ENCODE data around the gene TTC34. TPM values are rescaled to one million over a fixed set of nuclear protein-coding genes. Genes with fewer than 3 reads are reported as not detected.

Gene TTC34
- total RNA-seq, 2 experiments from 2014 or later, result 0.79 to 0.81 TPM

DNA sequence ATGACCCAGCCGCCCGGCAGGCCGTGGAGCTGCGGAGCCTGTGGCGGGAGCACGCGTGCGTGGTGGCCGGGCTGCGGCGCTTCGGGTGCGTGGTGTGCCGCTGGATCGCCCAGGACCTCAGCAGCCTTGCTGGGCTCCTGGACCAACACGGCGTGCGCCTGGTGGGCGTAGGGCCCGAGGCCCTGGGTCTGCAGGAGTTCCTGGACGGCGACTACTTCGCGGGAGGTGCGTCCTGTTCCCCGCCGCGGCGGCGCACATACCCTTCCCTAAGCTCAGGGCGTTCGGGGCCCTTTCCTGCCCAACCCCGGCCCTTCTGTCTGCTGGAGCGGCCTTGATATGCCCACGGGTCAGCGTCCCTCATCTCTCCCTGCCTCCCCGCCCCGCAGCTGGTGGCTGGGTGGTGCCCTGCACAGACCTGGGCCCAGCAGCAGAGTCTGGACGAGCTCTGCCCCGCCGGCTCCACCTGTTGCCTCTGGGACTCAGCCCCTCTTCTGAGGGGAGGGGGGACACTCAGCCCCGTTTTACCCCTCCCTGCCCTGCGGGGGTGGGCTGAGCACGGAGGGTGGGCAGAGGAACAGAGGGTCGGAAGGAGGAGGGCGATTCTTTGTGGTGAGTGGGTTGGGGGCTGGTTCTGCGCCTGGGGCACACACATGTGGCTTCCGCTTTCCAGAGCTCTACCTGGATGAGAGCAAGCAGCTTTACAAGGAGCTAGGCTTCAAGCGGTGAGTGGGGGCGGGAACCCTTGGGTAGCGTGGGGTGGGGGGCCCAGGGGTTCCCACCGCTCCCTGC, 214.2 kb downstream of the TTC34 start:
- ChIA-PET POLR2A (interaction anchor here (5.2 to 6.2 kb wide), 3 partner anchors 24 to 39 kb away, joined by 39 to 100 read pairs (median 43); partner anchors contain the start of gene TNFRSF14), CTCF (interaction anchor here (0.7 to 1.0 kb wide), 3 partner anchors 9 to 393 kb away, joined by 3 read pairs; partner anchors contain the start of gene FAAP20)
- Mint-ChIP-seq H3K36me3 (ENCODE audit: low read depth) (peaks cover 22% of the 10 kb centered on the region), H3K27me3 (no peaks in the 10 kb centered on the region), H3K4me3 (peak overlapping the region; percentile 83), H3K9me3 (peaks cover 2% of the 10 kb centered on the region), H3K27ac (peak overlapping the region; percentile 42), H3K4me1 (ENCODE audit: low read depth) (peaks cover 28% of the 10 kb centered on the region)
- DNase-seq, result peak; percentile 54
- intact Hi-C loops (cut with micrococcal nuclease), result loop anchor here (5.0 to 10.0 kb wide), 2 partner anchors 40 to 58 kb away; no protein-coding TSS in a partner anchor
- ATAC-seq, result no peak
- TF ChIP-seq CTCF (IDR thresholded peaks at IDR 0.05), result no peak

- ATAC-seq (peak; percentile 74), DNase-seq (peak; percentile 99)
- no peak for TF ChIP-seq CTCF (IDR thresholded peaks at IDR 0.05)
- peak within 1 kb of the TSS; percentile 92 for H3K27ac Mint-ChIP-seq
- intact Hi-C loops (cut with micrococcal nuclease), result loop anchor here (5.0 to 10.0 kb wide), 2 partner anchors 39 to 58 kb away; no protein-coding TSS in a partner anchor
- H3K4me1 Mint-ChIP-seq (ENCODE audit: low read depth), result peaks cover 37% of the 10 kb centered on the region
- CTCF ChIA-PET, result interaction anchor here (0.7 to 3.3 kb wide), 8 partner anchors 9 to 392 kb away, joined by 3 to 28 read pairs (median 6); partner anchors contain the start of genes FAAP20 and TNFRSF14
- peak within 1 kb of the TSS; percentile 83 for H3K4me3 Mint-ChIP-seq
- H3K36me3 Mint-ChIP-seq (ENCODE audit: low read depth), result peaks cover 27% of the 10 kb centered on the region
- POLR2A ChIA-PET, result interaction anchor here (0.7 to 6.2 kb wide), 12 partner anchors 8 to 171 kb away, joined by 3 to 100 read pairs (median 6); partner anchors contain the start of gene TNFRSF14
- no peaks in the 10 kb centered on the region for H3K27me3 Mint-ChIP-seq
- peaks cover 3% of the 10 kb centered on the region for H3K9me3 Mint-ChIP-seq
Measured at GRCh38 chr1:2586154-2587070, 215.1 kb downstream of the TTC34 start, which contains the start of gene PRXL2B. TSS of gene PRXL2B (plus strand) at chr1:2586777. CDS start at chr1:2586886, 109 bp downstream.

Other genes with a start within 250 kb of the TTC34 start
- gene TNFRSF14, start 245.3 kb downstream of the TTC34 start, total RNA-seq, result 100 to 1,000 TPM; 134 to 140 TPM
- 10 to 100 TPM; 39.1 to 43.6 TPM for gene PRXL2B, start 214.9 kb downstream of the TTC34 start, total RNA-seq
- 1 to 10 TPM; 1.8 to 3.1 TPM for gene MMEL1, start 168.7 kb downstream of the TTC34 start, total RNA-seq
- not detected for gene ACTRT2, start 219.8 kb upstream of the TTC34 start, total RNA-seq